CD4-positive, alpha-beta memory T cell (primary cell): ENCODE data around the gene H2AZ2. TPM values are rescaled to one million over a fixed set of nuclear protein-coding genes. Genes with fewer than 3 reads are reported as not detected.

Source experiments
- CTCF ChIA-PET: fragments of 350-600 bp; sonication (Branson Sonifier 250); formaldehyde crosslinking; loops from one replicate; lab custom pipeline; 2021; ENCODE audit warnings: inconsistent platforms; ENCODE audit not compliant: partially characterized antibody; lab: Charles Lee
- POLR2A ChIA-PET: fragments of 350-600 bp; sonication (Branson Sonifier 250); formaldehyde crosslinking; loops from one replicate; lab custom pipeline; 2021; ENCODE audit not compliant: partially characterized antibody; lab: Charles Lee
- DNase-seq, 5 donors: peaks; one replicate each; pipeline versions ENCODE4 v3.0.0 to v3.0.0-alpha.2; 2020 to 2022; ENCODE audit warnings: mixed read lengths in 1 of 5
- H3K27ac ChIP-seq: one replicate; pipeline ENCODE4 v1.7.0; 2013; ENCODE audit warnings: low read depth, low read length
- H3K27me3 ChIP-seq: 2 replicates; pipeline ENCODE4 v1.7.0; 2013; ENCODE audit warnings: mild to moderate bottlenecking, low read length, moderate library complexity; ENCODE audit not compliant: insufficient read depth
- H3K36me3 ChIP-seq: 2 replicates; pipeline ENCODE4 v1.7.0; 2013; ENCODE audit warnings: mild to moderate bottlenecking, low read length, moderate library complexity; ENCODE audit not compliant: insufficient read depth
- H3K4me1 ChIP-seq: 2 replicates; pipeline ENCODE4 v1.7.0; 2013; ENCODE audit warnings: mild to moderate bottlenecking, low read length, moderate library complexity; ENCODE audit not compliant: insufficient read depth
- H3K4me3 ChIP-seq, 2 donors: one replicate each; pipeline ENCODE4 v1.7.0; 2013; ENCODE audit warnings: low read length in 2 of 2, mild to moderate bottlenecking in 1 of 2
- H3K9me3 ChIP-seq, 2 donors: one replicate each; pipeline ENCODE4 v1.7.0; 2013; ENCODE audit warnings: low read length in 2 of 2, control low read depth in 1 of 2; ENCODE audit not compliant: control insufficient read depth in 1 of 2
- H3K27ac Mint-ChIP-seq, 7 donors: one replicate each; pipeline ENCODE4 v1.8.0; 2020 to 2021; ENCODE audit warnings: mixed read lengths in 7 of 7, mild to moderate bottlenecking in 6 of 7, inconsistent platforms in 3 of 7, moderate library complexity in 3 of 7
- H3K27me3 Mint-ChIP-seq, 2 donors: one replicate each; pipeline ENCODE4 v1.8.0; 2020 to 2021; ENCODE audit warnings: mixed read lengths in 2 of 2
- H3K36me3 Mint-ChIP-seq, 2 donors: one replicate each; pipeline ENCODE4 v1.8.0; 2020 to 2021; ENCODE audit warnings: mixed read lengths in 2 of 2, inconsistent platforms in 1 of 2, mild to moderate bottlenecking in 1 of 2
- H3K4me1 Mint-ChIP-seq, 4 donors: one replicate each; pipeline ENCODE4 v1.8.0; 2020 to 2021; ENCODE audit warnings: mixed read lengths in 4 of 4, mild to moderate bottlenecking in 1 of 4
- H3K4me3 Mint-ChIP-seq, 8 donors: one replicate each; pipeline ENCODE4 v1.8.0; 2020 to 2021; ENCODE audit warnings: mixed read lengths in 8 of 8, mild to moderate bottlenecking in 7 of 8, moderate library complexity in 6 of 8, inconsistent platforms in 3 of 8
- H3K9me3 Mint-ChIP-seq, 8 donors: one replicate each; pipeline ENCODE4 v1.8.0; 2020 to 2021; ENCODE audit warnings: mixed read lengths in 8 of 8, mild to moderate bottlenecking in 5 of 8, inconsistent platforms in 3 of 8, moderate library complexity in 1 of 8
- intact Hi-C: fragments of 100-400 bp; cut with micrococcal nuclease; formaldehyde crosslinking; loops from one replicate; pipeline ENCODE4 v1.15.1; 2023
- polyA plus RNA-seq, 2 donors: library from polyadenylated mRNA; unstranded; fragments of 300-500 nt; fragmentation: Illumina TruSeq; gene quantifications; one replicate each; pipeline ENCODE4 v1.2.3, GENCODE V29; 2021
- total RNA-seq, 2 experiments: library from RNA; stranded (reverse); gene quantifications; one replicate each; pipeline ENCODE4 v1.2.3, GENCODE V29; 2021

Gene H2AZ2
- total and polyA plus RNA-seq, 4 experiments from 2014 or later, result 168 to 236 (median 200) TPM

GRCh38 chr7:44798649-44799305 is 49.1 kb downstream of the H2AZ2 start:
- ChIA-PET POLR2A (interaction anchor here (0.6 to 3.9 kb wide), 18 partner anchors 18 to 317 kb away, joined by 3 to 47 read pairs (median 4); partner anchors contain the start of genes H2AZ2, OGDH, TBRG4 and TMED4), CTCF (interaction anchor here (0.9 to 2.7 kb wide), 14 partner anchors 11 to 231 kb away, joined by 3 to 18 read pairs (median 4); partner anchors contain the start of genes H2AZ2 and TMED4)
- H3K27ac ChIP-seq, result peak overlapping the region; percentile 96
- Mint-ChIP-seq H3K9me3 (peaks cover 0 to 4% (median 0%) of the 10 kb centered on the region in 8 donors), H3K36me3 (peaks cover 32 to 59% of the 10 kb centered on the region in 2 donors), H3K27ac (peak overlapping the region; percentile 94 to 98 (median 97)), H3K4me3 (peak overlapping the region; percentile 87 to 97 (median 94)), H3K27me3 (no peaks in the 10 kb centered on the region), H3K4me1 (peaks cover 18 to 62% (median 30%) of the 10 kb centered on the region in 4 donors)
- no peak for DNase-seq
- H3K4me1 ChIP-seq, result peaks cover 34% of the 10 kb centered on the region
- H3K27me3 ChIP-seq, result no peaks in the 10 kb centered on the region
- H3K4me3 ChIP-seq, result peak overlapping the region in 1 of 2 donors; percentile 83
- intact Hi-C loops, result loop anchor here (10.0 kb wide), 1 partner anchor 94 kb away; no protein-coding TSS in a partner anchor
- no peaks in the 10 kb centered on the region for H3K9me3 ChIP-seq
- peaks cover 47% of the 10 kb centered on the region for H3K36me3 ChIP-seq

GRCh38 chr7:44797329-44798258 is 50.3 kb downstream of the H2AZ2 start:
- Histone ChIP-seq H3K4me1 (peaks cover 34% of the 10 kb centered on the region), H3K27me3 (no peaks in the 10 kb centered on the region), H3K4me3 (peak overlapping the region; percentile 73 to 83), H3K36me3 (peaks cover 37% of the 10 kb centered on the region), H3K9me3 (no peaks in the 10 kb centered on the region), H3K27ac (peak overlapping the region; percentile 96)
- H3K27ac Mint-ChIP-seq, result peak overlapping the region; percentile 94 to 98 (median 97)
- H3K4me3 Mint-ChIP-seq, result peak overlapping the region; percentile 87 to 97 (median 94)
- no peaks in the 10 kb centered on the region for H3K27me3 Mint-ChIP-seq
- peaks cover 0 to 4% (median 0%) of the 10 kb centered on the region in 8 donors for H3K9me3 Mint-ChIP-seq
- CTCF ChIA-PET, result interaction anchor here (0.6 to 2.7 kb wide), 18 partner anchors 10 to 308 kb away, joined by 3 to 18 read pairs (median 4); partner anchors contain the start of genes H2AZ2 and TMED4
- H3K4me1 Mint-ChIP-seq, result peaks cover 18 to 57% (median 30%) of the 10 kb centered on the region in 4 donors
- POLR2A ChIA-PET, result interaction anchor here (0.6 to 3.9 kb wide), 43 partner anchors 7 to 717 kb away, joined by 3 to 47 read pairs (median 3); partner anchors contain the start of genes CCM2, DDX56, H2AZ2 and MYO1G
- H3K36me3 Mint-ChIP-seq, result peaks cover 28 to 54% of the 10 kb centered on the region in 2 donors
- peak; percentile 80 to 92 (median 84) for DNase-seq
- intact Hi-C loops, result loop anchor here (1.0 to 10.0 kb wide), 4 partner anchors 93 to 223 kb away; no protein-coding TSS in a partner anchor

- peak within 1 kb of the TSS; percentile 87 to 97 (median 94) for H3K4me3 Mint-ChIP-seq
- peak within 1 kb of the TSS; percentile 94 to 98 (median 97) for H3K27ac Mint-ChIP-seq
- peaks cover 22 to 46% of the 10 kb centered on the region in 2 donors for H3K36me3 Mint-ChIP-seq
- no peaks in the 10 kb centered on the region for H3K9me3 ChIP-seq
- peak; percentile 98 to 99 (median 98) for DNase-seq
- H3K4me1 Mint-ChIP-seq, result peaks cover 18 to 53% (median 29%) of the 10 kb centered on the region in 4 donors
- peaks cover 28% of the 10 kb centered on the region for H3K36me3 ChIP-seq
- H3K9me3 Mint-ChIP-seq, result peaks cover 0 to 4% (median 0%) of the 10 kb centered on the region in 8 donors
- H3K4me3 ChIP-seq, result peak within 1 kb of the TSS; percentile 73 to 83
- H3K27ac ChIP-seq, result peak within 1 kb of the TSS; percentile 96
- H3K27me3 ChIP-seq, result no peaks in the 10 kb centered on the region
- peaks cover 34% of the 10 kb centered on the region for H3K4me1 ChIP-seq
- intact Hi-C loops, result loop anchor here (1.0 to 10.0 kb wide), 10 partner anchors 28 to 340 kb away; partner anchors contain the start of genes H2AZ2, OGDH, TMED4 and ZMIZ2
- H3K27me3 Mint-ChIP-seq, result no peaks in the 10 kb centered on the region
- ChIA-PET CTCF (interaction anchor here (0.6 to 2.7 kb wide), 6 partner anchors 47 to 230 kb away, joined by 3 to 18 read pairs (median 6); partner anchors contain the start of gene H2AZ2), POLR2A (interaction anchor here (0.6 to 3.9 kb wide), 33 partner anchors 8 to 716 kb away, joined by 3 to 47 read pairs (median 3); partner anchors contain the start of genes CCM2, DDX56, H2AZ2 and MYO1G)
Measured at GRCh38 chr7:44796504-44797328, 51.2 kb downstream of the H2AZ2 start, which contains the start of gene PPIA. PPIA (plus strand) TSS chr7:44796681; CDS start chr7:44796725, 44 bp downstream.

GRCh38 chr7:44796034-44796503 is 51.8 kb downstream of the H2AZ2 start:
- CTCF ChIA-PET, result no interaction called here

GRCh38 chr7:44794331-44794730 is 53.6 kb downstream of the H2AZ2 start:
- H3K4me1 Mint-ChIP-seq, result peaks cover 12 to 31% (median 15%) of the 10 kb centered on the region in 4 donors
- intact Hi-C loops, result loop anchor here (10.0 kb wide), 1 partner anchor 90 kb away; no protein-coding TSS in a partner anchor
- ChIA-PET CTCF (interaction anchor here (1.0 kb wide), 1 partner anchor 25 kb away, joined by 5 read pairs; no protein-coding TSS in a partner anchor), POLR2A (no interaction called here)
- H3K4me3 Mint-ChIP-seq, result peak overlapping the region in 2 of 8 donors; percentile 12 to 17
- DNase-seq, result no peak
- no peak overlapping the region for H3K4me3 ChIP-seq
- no peaks in the 10 kb centered on the region for H3K9me3 ChIP-seq
- no peaks in the 10 kb centered on the region for H3K27me3 Mint-ChIP-seq
- peaks cover 11% of the 10 kb centered on the region for H3K36me3 ChIP-seq
- peaks cover 0 to 4% (median 0%) of the 10 kb centered on the region in 8 donors for H3K9me3 Mint-ChIP-seq
- peaks cover under 1 to 22% of the 10 kb centered on the region in 2 donors for H3K36me3 Mint-ChIP-seq
- no peaks in the 10 kb centered on the region for H3K27me3 ChIP-seq
- peaks cover 25% of the 10 kb centered on the region for H3K4me1 ChIP-seq
- H3K27ac Mint-ChIP-seq, result peak overlapping the region in 1 of 7 donors; percentile 33
- H3K27ac ChIP-seq, result no peak overlapping the region

More at GRCh38 chr7:44796034-44796503, 51.8 kb downstream of the H2AZ2 start:
- peaks cover 15 to 39% of the 10 kb centered on the region in 2 donors for H3K36me3 Mint-ChIP-seq
- peak overlapping the region; percentile 85 to 97 (median 92) for H3K4me3 Mint-ChIP-seq
- peaks cover 0 to 4% (median 0%) of the 10 kb centered on the region in 8 donors for H3K9me3 Mint-ChIP-seq
- H3K36me3 ChIP-seq, result peaks cover 24% of the 10 kb centered on the region
- H3K4me1 ChIP-seq, result peaks cover 34% of the 10 kb centered on the region
- H3K27me3 ChIP-seq, result no peaks in the 10 kb centered on the region
- peak in 1 of 5 donors; percentile 77 for DNase-seq
- peak overlapping the region; percentile 90 to 96 (median 95) for H3K27ac Mint-ChIP-seq
- H3K9me3 ChIP-seq, result no peaks in the 10 kb centered on the region
- peaks cover 18 to 47% (median 25%) of the 10 kb centered on the region in 4 donors for H3K4me1 Mint-ChIP-seq
- intact Hi-C loops, result loop anchor here (1.0 to 10.0 kb wide), 9 partner anchors 28 to 340 kb away; partner anchors contain the start of genes H2AZ2, OGDH, TMED4 and ZMIZ2
- POLR2A ChIA-PET, result interaction anchor here (1.0 to 3.9 kb wide), 5 partner anchors 9 to 190 kb away, joined by 3 to 31 read pairs (median 4); partner anchors contain the start of gene OGDH
- peak overlapping the region; percentile 96 for H3K27ac ChIP-seq
- peak overlapping the region; percentile 66 to 83 for H3K4me3 ChIP-seq
- no peaks in the 10 kb centered on the region for H3K27me3 Mint-ChIP-seq
